Tibial nerve (tissue), 4 donors: Measurements from ENCODE around the gene TBX20. TPM values are rescaled to one million over a fixed set of nuclear protein-coding genes. Genes with fewer than 3 reads are reported as not detected.

ENCODE experiments used
- DNase-seq, 2 donors: peaks; one replicate each; pipeline ENCODE4 v3.0.0-alpha.2; 2019; ENCODE audit warnings: low spot score in 2 of 2
- H3K27ac ChIP-seq, 4 donors: fragments of 200-600 bp; sonication (generic) in 3 of 4; one replicate each; pipeline ENCODE4 v1.5.1; 2017 to 2019; ENCODE audit warnings: mild to moderate bottlenecking in 1 of 4
- H3K27me3 ChIP-seq, 2 donors: fragments of 200-600 bp; sonication (generic) in 1 of 2; one replicate each; pipeline versions ENCODE4 v1.5.1 to v1.6.0; 2017 to 2019
- H3K36me3 ChIP-seq, 3 donors: fragments of 200-600 bp; sonication (generic); one replicate each; pipeline ENCODE4 v1.5.1; 2018 to 2019
- H3K4me1 ChIP-seq, 4 donors: fragments of 200-600 bp; sonication (generic) in 3 of 4; one replicate each; pipeline ENCODE4 v1.5.1; 2017 to 2019
- H3K4me3 ChIP-seq, 4 donors: fragments of 200-600 bp; sonication (generic) in 3 of 4; one replicate each; pipeline ENCODE4 v1.5.1; 2017 to 2019; ENCODE audit warnings: mild to moderate bottlenecking in 1 of 4, moderate library complexity in 1 of 4
- H3K9me3 ChIP-seq, 4 donors: fragments of 200-600 bp; sonication (generic) in 3 of 4; one replicate each; pipeline ENCODE4 v1.5.1; 2017 to 2019
- CTCF ChIP-seq, 5 experiments: fragments of 200-600 bp in 3 of 5; fragments of 450-650 bp in 2 of 5; sonication (generic) in 3 of 5; IDR thresholded peaks; one replicate each; pipeline ENCODE4 v1.5.1; 2016 to 2019; ENCODE audit warnings: antibody characterized with exemption in 5 of 5, mild to moderate bottlenecking in 3 of 5, moderate library complexity in 2 of 5
- EP300 ChIP-seq, 2 donors: sonication (generic); formaldehyde crosslinking; IDR thresholded peaks; one replicate each; pipeline ENCODE4 v1.6.1; 2017; ENCODE audit warnings: antibody characterized with exemption in 2 of 2, mild to moderate bottlenecking in 1 of 2
- POLR2A ChIP-seq, 2 donors: fragments of 450-650 bp; IDR thresholded peaks; one replicate each; pipeline ENCODE4 v1.6.1; 2017; ENCODE audit warnings: antibody characterized with exemption in 2 of 2, mild to moderate bottlenecking in 2 of 2, moderate library complexity in 2 of 2
- WGBS, 2 donors: methylation state at CpG; one replicate each; pipeline ENCODE4 v1.1.5; 2018; 5-methylcytosine and 5-hydroxymethylcytosine counted together
- total RNA-seq, 4 donors: library from RNA; depleted of rRNA; stranded (reverse); fragments of >200 nt; gene quantifications; one replicate each; pipeline ENCODE4 v1.1.0, GENCODE V29; 2016

Gene TBX20
- total RNA-seq, 4 donors from 2014 or later = 0.42 TPM; not detected in 3

DNA sequence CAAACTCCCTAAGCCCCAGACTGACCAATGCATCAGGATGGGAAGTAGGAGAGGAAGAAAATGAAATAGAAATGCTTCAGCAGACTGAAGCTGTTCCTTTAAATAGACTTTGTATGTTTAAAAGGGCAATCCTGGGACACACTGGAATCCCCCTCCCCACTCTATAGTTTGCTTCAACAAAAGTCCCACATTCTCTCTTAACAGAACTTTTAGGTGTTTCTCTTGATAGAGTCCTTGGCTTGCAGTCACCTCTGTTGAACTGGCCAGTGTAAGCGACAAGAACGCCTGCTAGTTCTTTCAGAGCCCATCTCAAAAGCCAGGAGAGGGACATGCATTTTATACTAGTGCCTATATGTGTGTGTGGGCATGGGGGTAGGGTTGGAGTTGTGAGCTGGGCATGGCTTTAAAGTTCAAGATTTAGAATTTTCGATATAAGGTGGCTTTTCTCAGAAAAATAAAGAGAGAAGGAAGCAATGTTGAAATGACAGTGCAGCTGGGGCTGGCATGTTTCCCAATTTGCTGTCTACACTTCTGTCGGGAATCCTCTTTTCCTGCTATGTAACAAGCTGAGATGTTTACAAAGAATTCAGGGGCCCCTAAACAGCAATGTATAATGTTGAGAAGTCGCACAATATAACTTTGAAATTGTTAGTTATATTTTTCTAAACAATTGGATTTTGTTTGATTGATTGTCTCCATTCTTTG lies 2.1 kb downstream of the TBX20 start:
- Histone ChIP-seq H3K36me3 (no peaks in the 10 kb centered on the region), H3K27me3 (peaks cover 0 to 99% of the 10 kb centered on the region in 2 donors), H3K4me3 (no peak overlapping the region), H3K9me3 (no peaks in the 10 kb centered on the region), H3K4me1 (peaks cover 0 to 22% (median 2%) of the 10 kb centered on the region in 4 donors), H3K27ac (no peak overlapping the region)
- TF ChIP-seq POLR2A (IDR thresholded peaks at IDR 0.05) = no peak
- TF ChIP-seq EP300 (IDR thresholded peaks at IDR 0.05) = no peak
- TF ChIP-seq CTCF (IDR thresholded peaks at IDR 0.05) = no peak
- 26 to 28% methylated on average over 5 of the region's 5 CpGs for WGBS, 2 donors
- no peak for DNase-seq

- Histone ChIP-seq H3K9me3 (no peaks in the 10 kb centered on the region), H3K27ac (no peak overlapping the region), H3K4me1 (peaks cover 0 to 22% (median 2%) of the 10 kb centered on the region in 4 donors), H3K36me3 (no peaks in the 10 kb centered on the region), H3K4me3 (no peak overlapping the region), H3K27me3 (peaks cover 0 to 99% of the 10 kb centered on the region in 2 donors)
- no peak for DNase-seq
- WGBS, 2 donors = 38 to 58% methylated on average over 1 of the region's 1 CpG
- no peak for TF ChIP-seq POLR2A (IDR thresholded peaks at IDR 0.05)
- TF ChIP-seq EP300 (IDR thresholded peaks at IDR 0.05) = no peak
- TF ChIP-seq CTCF (IDR thresholded peaks at IDR 0.05) = no peak
These were observed 3.0 kb downstream of the TBX20 start for GRCh38 chr7:35250941-35251340.

DNA sequence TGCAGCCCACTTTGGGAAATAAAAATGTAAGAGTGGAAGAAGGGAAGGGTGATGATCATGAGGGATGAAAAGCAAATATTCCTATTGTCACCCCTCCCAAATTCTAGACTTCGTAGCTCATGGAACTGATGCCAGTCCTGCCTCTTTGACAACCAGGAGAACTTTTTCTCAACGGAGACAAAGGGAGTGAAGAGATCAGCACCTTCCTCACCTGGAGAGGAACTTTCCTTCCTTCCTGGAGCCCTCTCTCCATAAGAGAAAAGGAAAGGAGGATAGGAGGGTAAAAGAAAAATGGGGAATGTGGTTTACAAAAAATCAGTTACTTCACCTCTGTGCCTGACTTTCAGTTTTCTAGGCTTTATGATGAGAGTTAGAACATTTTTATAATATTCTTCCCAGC lies 3.4 kb downstream of the TBX20 start:
- peaks cover 0 to 22% (median 2%) of the 10 kb centered on the region in 4 donors for H3K4me1 ChIP-seq
- WGBS, 2 donors = 18 to 21% methylated on average over 2 of the region's 2 CpGs
- DNase-seq = no peak
- peaks cover 0 to 99% of the 10 kb centered on the region in 2 donors for H3K27me3 ChIP-seq
- no peak overlapping the region for H3K27ac ChIP-seq
- no peak for TF ChIP-seq CTCF (IDR thresholded peaks at IDR 0.05)
- TF ChIP-seq EP300 (IDR thresholded peaks at IDR 0.05) = no peak
- no peak for TF ChIP-seq POLR2A (IDR thresholded peaks at IDR 0.05)
- H3K9me3 ChIP-seq = no peaks in the 10 kb centered on the region
- no peak overlapping the region for H3K4me3 ChIP-seq
- no peaks in the 10 kb centered on the region for H3K36me3 ChIP-seq

GRCh38 chr7:35249537-35249907 lies 4.4 kb downstream of the TBX20 start:
- DNase-seq = no peak
- no peaks in the 10 kb centered on the region for H3K9me3 ChIP-seq
- TF ChIP-seq POLR2A (IDR thresholded peaks at IDR 0.05) (no peak), EP300 (IDR thresholded peaks at IDR 0.05) (no peak), CTCF (IDR thresholded peaks at IDR 0.05) (no peak)
- WGBS, 2 donors = 17 to 22% methylated on average over 5 of the region's 5 CpGs
- H3K36me3 ChIP-seq = no peaks in the 10 kb centered on the region
- peaks cover 0 to 18% (median 2%) of the 10 kb centered on the region in 4 donors for H3K4me1 ChIP-seq
- no peak overlapping the region for H3K4me3 ChIP-seq
- no peak overlapping the region for H3K27ac ChIP-seq
- H3K27me3 ChIP-seq = peaks cover 0 to 96% of the 10 kb centered on the region in 2 donors
